Liver (tissue), 9 donors: ENCODE measurements around the gene KIF26B. TPM values are rescaled to one million over a fixed set of nuclear protein-coding genes. Genes with fewer than 3 reads are reported as not detected.

Source experiments
- DNase-seq: peaks from one replicate; pipeline ENCODE4 v3.0.0-alpha.2; 2017; ENCODE audit warnings: low spot score
- H3K27ac ChIP-seq, 2 donors: one replicate each; pipeline ENCODE4 v1.7.0; 2013; ENCODE audit warnings: inconsistent platforms in 2 of 2, low read length in 2 of 2, control low read depth in 1 of 2, low read depth in 1 of 2, mild to moderate bottlenecking in 1 of 2
- H3K27me3 ChIP-seq, 4 donors: one replicate each; pipeline versions ENCODE4 v1.6.1 to v1.7.0; 2013; ENCODE audit warnings: low read length in 3 of 4, inconsistent platforms in 1 of 4, mild to moderate bottlenecking in 1 of 4, moderate library complexity in 1 of 4; ENCODE audit not compliant: control insufficient read depth in 4 of 4, insufficient read depth in 4 of 4
- H3K36me3 ChIP-seq, 4 donors: one replicate each; pipeline versions ENCODE4 v1.6.1 to v1.7.0; 2013; ENCODE audit warnings: low read length in 3 of 4, mild to moderate bottlenecking in 3 of 4, low read depth in 1 of 4, moderate library complexity in 1 of 4; ENCODE audit not compliant: control insufficient read depth in 4 of 4, insufficient read depth in 3 of 4
- H3K4me1 ChIP-seq, 4 donors: one replicate each; pipeline versions ENCODE4 v1.6.1 to v1.7.0; 2013; ENCODE audit warnings: low read length in 3 of 4, mild to moderate bottlenecking in 3 of 4, moderate library complexity in 1 of 4; ENCODE audit not compliant: control insufficient read depth in 4 of 4, insufficient read depth in 4 of 4
- H3K4me3 ChIP-seq, 3 donors: one replicate each; pipeline versions ENCODE4 v1.6.1 to v1.7.0; 2013; ENCODE audit warnings: low read length in 3 of 3, control low read depth in 1 of 3, low read depth in 1 of 3, mild to moderate bottlenecking in 1 of 3
- H3K9ac ChIP-seq, 2 donors: one replicate each; pipeline ENCODE4 v1.7.0; 2013; ENCODE audit warnings: low read length in 2 of 2, mild to moderate bottlenecking in 2 of 2, moderate library complexity in 2 of 2, control low read depth in 1 of 2, low read depth in 1 of 2
- H3K9me3 ChIP-seq, 4 donors: one replicate each; pipeline versions ENCODE4 v1.6.1 to v1.7.0; 2013; ENCODE audit warnings: low read length in 3 of 4; ENCODE audit not compliant: control insufficient read depth in 4 of 4
- EGR1 ChIP-seq, 2 donors: IDR thresholded peaks; 2 replicates each; pipeline ENCODE4 v1.6.1; 2016 to 2018; ENCODE audit warnings: antibody characterized with exemption in 2 of 2, low read depth in 2 of 2
- FOXA2 ChIP-seq: IDR thresholded peaks from 2 replicates; pipeline ENCODE4 v1.6.1; 2016; ENCODE audit warnings: antibody characterized with exemption
- HNF4A ChIP-seq, 2 donors: conservative IDR thresholded peaks; 2 replicates each; pipeline ENCODE4 v1.6.1; 2016; ENCODE audit warnings: antibody characterized with exemption in 2 of 2, mild to moderate bottlenecking in 2 of 2
- HNF4G ChIP-seq: IDR thresholded peaks from 2 replicates; pipeline ENCODE4 v1.6.1; 2016; ENCODE audit warnings: antibody characterized with exemption
- JUND ChIP-seq, 2 donors: IDR thresholded peaks; 2 replicates each; pipeline ENCODE4 v1.6.1; 2016; ENCODE audit warnings: antibody characterized with exemption in 2 of 2
- NR2F2 ChIP-seq: IDR thresholded peaks from 2 replicates; pipeline ENCODE4 v1.6.1; 2016; ENCODE audit warnings: antibody characterized with exemption
- RAD21 ChIP-seq, 2 donors: IDR thresholded peaks; 2 replicates each; pipeline ENCODE4 v1.6.1; 2016; ENCODE audit warnings: antibody characterized with exemption in 2 of 2, mild to moderate bottlenecking in 2 of 2
- RXRA ChIP-seq, 2 donors: IDR thresholded peaks; 2 replicates each; pipeline ENCODE4 v1.6.1; 2017 to 2018; ENCODE audit warnings: antibody characterized with exemption in 2 of 2, mild to moderate bottlenecking in 1 of 2
- SP1 ChIP-seq: IDR thresholded peaks from 2 replicates; pipeline ENCODE4 v1.6.1; 2018; ENCODE audit warnings: antibody characterized with exemption, mild to moderate bottlenecking
- TAF1 ChIP-seq: conservative IDR thresholded peaks from 2 replicates; pipeline ENCODE4 v1.6.1; 2016; ENCODE audit warnings: antibody characterized with exemption, mild to moderate bottlenecking
- YY1 ChIP-seq: IDR thresholded peaks from 2 replicates; pipeline ENCODE4 v1.6.1; 2016; ENCODE audit warnings: antibody characterized with exemption, mild to moderate bottlenecking
- WGBS: extraction: QIAGEN DNeasy Blood & Tissue Kit; methylation state at CpG from one replicate; pipeline ENCODE4 v1.1.7; 2013; 5-methylcytosine and 5-hydroxymethylcytosine counted together
- polyA plus RNA-seq, 2 donors: library from polyadenylated mRNA; stranded (reverse) in 1 of 2; unstranded in 1 of 2; fragments of 200-250 nt in 1 of 2; fragments of >200 nt in 1 of 2; fragmentation: Nextera tagmentation in 1 of 2; extraction: Ambion mirVana in 1 of 2; gene quantifications; one replicate each; pipeline versions ENCODE4 v1.2.1 to v1.2.3, GENCODE V29; 2013 to 2015
- total RNA-seq, 2 donors: library from RNA; depleted of rRNA; stranded (reverse); fragments of >200 nt; gene quantifications; one replicate each; pipeline ENCODE4 v1.2.3, GENCODE V29; 2014
- TF ChIP-seq, protein P1 (sequence below): IDR thresholded peaks from 2 replicates; pipeline ENCODE4 v1.6.1; 2016; ENCODE audit warnings: antibody characterized with exemption, mild to moderate bottlenecking
- TF ChIP-seq, protein P2 (sequence below): IDR thresholded peaks from 2 replicates; pipeline ENCODE4 v1.6.1; 2016; ENCODE audit warnings: antibody characterized with exemption
- TF ChIP-seq, protein P3 (sequence below): fragments of 150-350 bp; IDR thresholded peaks from 2 replicates; pipeline ENCODE4 v1.5.1; 2017; ENCODE audit warnings: improper control_type of control experiment, low read depth, low read length; ENCODE audit not compliant: missing input control
- TF ChIP-seq, protein P4 (sequence below): IDR thresholded peaks from 2 replicates; pipeline ENCODE4 v1.6.1; 2016; ENCODE audit warnings: antibody characterized with exemption
- donor health status: healthy.
- donor health status: healthy.
- donor health status: healthy.
- donor health status: healthy.
- donor health status: healthy.

Gene KIF26B
- total and polyA plus RNA-seq, 4 donors, result 0.10 to 1.7 (median 0.34) TPM

DNA sequence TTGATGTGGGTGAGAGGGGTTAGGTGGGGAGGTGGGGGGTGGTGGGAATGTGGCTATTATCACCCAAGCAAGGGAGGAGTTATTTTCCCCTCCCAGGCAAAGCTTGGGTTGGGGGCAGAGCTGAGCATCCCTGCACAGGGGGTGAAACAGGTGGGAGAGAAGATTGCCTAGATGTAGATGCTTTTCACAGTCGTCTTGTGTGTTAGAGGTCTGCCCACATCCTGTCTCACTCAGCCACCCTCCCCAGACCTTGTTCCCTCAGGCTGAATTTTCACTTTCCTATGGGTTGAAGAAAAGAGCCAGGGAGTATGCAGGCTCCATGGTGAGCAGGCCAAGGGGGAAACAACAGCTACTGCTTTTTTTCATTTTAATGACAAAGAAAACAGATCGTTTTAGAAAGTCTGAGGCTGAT is 223.5 kb downstream of the KIF26B start:
- H3K27me3 ChIP-seq, result no peaks in the 10 kb centered on the region
- no peaks in the 10 kb centered on the region for H3K4me1 ChIP-seq
- TF ChIP-seq, protein P1, sequence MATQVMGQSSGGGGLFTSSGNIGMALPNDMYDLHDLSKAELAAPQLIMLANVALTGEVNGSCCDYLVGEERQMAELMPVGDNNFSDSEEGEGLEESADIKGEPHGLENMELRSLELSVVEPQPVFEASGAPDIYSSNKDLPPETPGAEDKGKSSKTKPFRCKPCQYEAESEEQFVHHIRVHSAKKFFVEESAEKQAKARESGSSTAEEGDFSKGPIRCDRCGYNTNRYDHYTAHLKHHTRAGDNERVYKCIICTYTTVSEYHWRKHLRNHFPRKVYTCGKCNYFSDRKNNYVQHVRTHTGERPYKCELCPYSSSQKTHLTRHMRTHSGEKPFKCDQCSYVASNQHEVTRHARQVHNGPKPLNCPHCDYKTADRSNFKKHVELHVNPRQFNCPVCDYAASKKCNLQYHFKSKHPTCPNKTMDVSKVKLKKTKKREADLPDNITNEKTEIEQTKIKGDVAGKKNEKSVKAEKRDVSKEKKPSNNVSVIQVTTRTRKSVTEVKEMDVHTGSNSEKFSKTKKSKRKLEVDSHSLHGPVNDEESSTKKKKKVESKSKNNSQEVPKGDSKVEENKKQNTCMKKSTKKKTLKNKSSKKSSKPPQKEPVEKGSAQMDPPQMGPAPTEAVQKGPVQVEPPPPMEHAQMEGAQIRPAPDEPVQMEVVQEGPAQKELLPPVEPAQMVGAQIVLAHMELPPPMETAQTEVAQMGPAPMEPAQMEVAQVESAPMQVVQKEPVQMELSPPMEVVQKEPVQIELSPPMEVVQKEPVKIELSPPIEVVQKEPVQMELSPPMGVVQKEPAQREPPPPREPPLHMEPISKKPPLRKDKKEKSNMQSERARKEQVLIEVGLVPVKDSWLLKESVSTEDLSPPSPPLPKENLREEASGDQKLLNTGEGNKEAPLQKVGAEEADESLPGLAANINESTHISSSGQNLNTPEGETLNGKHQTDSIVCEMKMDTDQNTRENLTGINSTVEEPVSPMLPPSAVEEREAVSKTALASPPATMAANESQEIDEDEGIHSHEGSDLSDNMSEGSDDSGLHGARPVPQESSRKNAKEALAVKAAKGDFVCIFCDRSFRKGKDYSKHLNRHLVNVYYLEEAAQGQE, result no peak
- TF ChIP-seq TAF1, result no peak
- no peak for TF ChIP-seq RAD21 (IDR thresholded peaks at IDR 0.05)
- TF ChIP-seq SP1, result no peak
- H3K9me3 ChIP-seq, result no peaks in the 10 kb centered on the region
- DNase-seq, result no peak
- no peaks in the 10 kb centered on the region for H3K36me3 ChIP-seq
- H3K9ac ChIP-seq, result no peak overlapping the region
- H3K4me3 ChIP-seq, result no peak overlapping the region
- 29% methylated on average over 2 of the region's 2 CpGs for WGBS
- no peak overlapping the region for H3K27ac ChIP-seq

DNA sequence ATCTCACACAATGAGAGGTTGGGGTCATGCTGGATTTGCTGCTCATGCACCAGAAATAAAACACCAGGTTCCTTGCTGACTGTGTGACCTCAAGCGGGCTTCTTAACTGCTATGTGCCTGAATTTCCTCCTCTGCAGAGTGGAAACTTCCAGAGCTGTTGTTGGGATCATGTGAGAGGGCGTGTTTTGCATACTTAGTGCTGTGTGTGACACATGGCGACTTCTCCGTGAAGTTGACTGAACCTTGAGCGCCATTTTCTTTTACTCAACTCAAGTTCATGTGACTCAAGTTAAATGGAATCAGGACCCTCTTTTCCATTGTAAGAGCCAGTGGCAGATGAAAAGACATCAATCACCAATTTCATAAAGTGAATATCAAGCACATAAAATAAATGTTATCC is 224.0 kb downstream of the KIF26B start:
- no peaks in the 10 kb centered on the region for H3K9me3 ChIP-seq
- TF ChIP-seq SP1 (no peak), RAD21 (IDR thresholded peaks at IDR 0.05) (no peak), RXRA (IDR thresholded peaks at IDR 0.05) (no peak), NR2F2 (no peak), YY1 (no peak), HNF4G (no peak), HNF4A (conservative IDR thresholded peaks at IDR 0.05) (no peak)
- TF ChIP-seq, protein P1, result no peak
- no peaks in the 10 kb centered on the region for H3K4me1 ChIP-seq
- no peak for DNase-seq
- 97% methylated on average over 5 of the region's 5 CpGs for WGBS
- H3K27me3 ChIP-seq, result no peaks in the 10 kb centered on the region
- H3K4me3 ChIP-seq, result no peak overlapping the region
- no peaks in the 10 kb centered on the region for H3K36me3 ChIP-seq
- H3K9ac ChIP-seq, result no peak overlapping the region
- no peak overlapping the region for H3K27ac ChIP-seq

DNA sequence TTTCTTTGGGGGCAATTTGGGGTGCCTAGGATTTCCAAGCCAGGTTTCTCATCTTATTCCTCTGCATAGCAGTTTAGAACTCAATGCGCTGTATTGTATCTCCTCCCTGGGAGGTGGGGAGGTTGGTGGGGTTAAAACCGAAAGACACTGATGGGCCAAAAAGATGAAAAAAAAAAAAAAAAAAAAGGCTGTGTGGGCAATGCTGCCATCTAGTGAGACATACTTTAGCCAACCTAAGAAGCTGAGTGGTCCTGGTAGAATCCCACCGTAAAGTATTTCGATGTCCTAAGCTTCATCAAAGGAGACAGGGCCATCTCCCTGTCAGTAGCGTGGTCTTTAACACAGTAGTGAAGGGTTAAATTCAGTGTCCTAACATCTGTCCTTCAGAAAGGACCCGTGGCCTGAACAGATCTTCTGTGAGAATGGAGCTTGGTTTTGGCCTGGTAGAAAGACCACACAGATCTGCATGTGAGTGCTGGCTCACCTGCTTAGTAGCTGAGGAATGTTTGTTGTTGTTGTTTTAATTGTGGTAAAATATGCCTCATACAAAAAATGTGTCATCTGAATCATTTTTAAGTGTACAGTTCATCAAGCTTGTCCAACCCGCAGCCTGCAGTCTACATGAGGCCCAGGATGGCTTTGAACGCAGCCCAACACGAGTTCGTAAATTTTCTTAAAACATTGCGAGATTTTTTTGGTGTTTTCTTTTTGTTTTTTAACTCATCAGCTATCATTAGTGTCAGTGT is 226.2 kb downstream of the KIF26B start:
- TF ChIP-seq EGR1 (IDR thresholded peaks at IDR 0.05; ENCODE audit: low read depth in 2 of 2) (no peak), RAD21 (IDR thresholded peaks at IDR 0.05) (peak; percentile 55 to 56), JUND (IDR thresholded peaks at IDR 0.05) (no peak), FOXA2 (no peak), HNF4G (no peak), YY1 (no peak), HNF4A (conservative IDR thresholded peaks at IDR 0.05) (no peak)
- TF ChIP-seq, protein P2, sequence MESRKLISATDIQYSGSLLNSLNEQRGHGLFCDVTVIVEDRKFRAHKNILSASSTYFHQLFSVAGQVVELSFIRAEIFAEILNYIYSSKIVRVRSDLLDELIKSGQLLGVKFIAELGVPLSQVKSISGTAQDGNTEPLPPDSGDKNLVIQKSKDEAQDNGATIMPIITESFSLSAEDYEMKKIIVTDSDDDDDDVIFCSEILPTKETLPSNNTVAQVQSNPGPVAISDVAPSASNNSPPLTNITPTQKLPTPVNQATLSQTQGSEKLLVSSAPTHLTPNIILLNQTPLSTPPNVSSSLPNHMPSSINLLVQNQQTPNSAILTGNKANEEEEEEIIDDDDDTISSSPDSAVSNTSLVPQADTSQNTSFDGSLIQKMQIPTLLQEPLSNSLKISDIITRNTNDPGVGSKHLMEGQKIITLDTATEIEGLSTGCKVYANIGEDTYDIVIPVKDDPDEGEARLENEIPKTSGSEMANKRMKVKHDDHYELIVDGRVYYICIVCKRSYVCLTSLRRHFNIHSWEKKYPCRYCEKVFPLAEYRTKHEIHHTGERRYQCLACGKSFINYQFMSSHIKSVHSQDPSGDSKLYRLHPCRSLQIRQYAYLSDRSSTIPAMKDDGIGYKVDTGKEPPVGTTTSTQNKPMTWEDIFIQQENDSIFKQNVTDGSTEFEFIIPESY, result no peak
- TF ChIP-seq, protein P3, sequence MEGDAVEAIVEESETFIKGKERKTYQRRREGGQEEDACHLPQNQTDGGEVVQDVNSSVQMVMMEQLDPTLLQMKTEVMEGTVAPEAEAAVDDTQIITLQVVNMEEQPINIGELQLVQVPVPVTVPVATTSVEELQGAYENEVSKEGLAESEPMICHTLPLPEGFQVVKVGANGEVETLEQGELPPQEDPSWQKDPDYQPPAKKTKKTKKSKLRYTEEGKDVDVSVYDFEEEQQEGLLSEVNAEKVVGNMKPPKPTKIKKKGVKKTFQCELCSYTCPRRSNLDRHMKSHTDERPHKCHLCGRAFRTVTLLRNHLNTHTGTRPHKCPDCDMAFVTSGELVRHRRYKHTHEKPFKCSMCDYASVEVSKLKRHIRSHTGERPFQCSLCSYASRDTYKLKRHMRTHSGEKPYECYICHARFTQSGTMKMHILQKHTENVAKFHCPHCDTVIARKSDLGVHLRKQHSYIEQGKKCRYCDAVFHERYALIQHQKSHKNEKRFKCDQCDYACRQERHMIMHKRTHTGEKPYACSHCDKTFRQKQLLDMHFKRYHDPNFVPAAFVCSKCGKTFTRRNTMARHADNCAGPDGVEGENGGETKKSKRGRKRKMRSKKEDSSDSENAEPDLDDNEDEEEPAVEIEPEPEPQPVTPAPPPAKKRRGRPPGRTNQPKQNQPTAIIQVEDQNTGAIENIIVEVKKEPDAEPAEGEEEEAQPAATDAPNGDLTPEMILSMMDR, result peak; percentile 9
- TF ChIP-seq, protein P4, sequence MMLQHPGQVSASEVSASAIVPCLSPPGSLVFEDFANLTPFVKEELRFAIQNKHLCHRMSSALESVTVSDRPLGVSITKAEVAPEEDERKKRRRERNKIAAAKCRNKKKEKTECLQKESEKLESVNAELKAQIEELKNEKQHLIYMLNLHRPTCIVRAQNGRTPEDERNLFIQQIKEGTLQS, result no peak
- 85% methylated on average over 11 of the region's 11 CpGs for WGBS
- no peak overlapping the region for H3K27ac ChIP-seq
- DNase-seq, result no peak
- no peak overlapping the region for H3K4me3 ChIP-seq
- no peaks in the 10 kb centered on the region for H3K4me1 ChIP-seq
- no peaks in the 10 kb centered on the region for H3K27me3 ChIP-seq
- no peaks in the 10 kb centered on the region for H3K36me3 ChIP-seq
- no peaks in the 10 kb centered on the region for H3K9me3 ChIP-seq
- no peak overlapping the region for H3K9ac ChIP-seq
